HG03064 (cell line): Measurements from ENCODE around the gene WDR27.

Experiments
- ATAC-seq: cut with Tn5 transposase; IDR thresholded peaks from one replicate; pipeline ENCODE4 v1.9.1; 2021; ENCODE audit warnings: low read depth; ENCODE audit not compliant: unreplicated experiment

The WDR27 gene

GRCh38 chr6:169571123-169571962 is 130.5 kb downstream of the WDR27 start:
- no peak for ATAC-seq

DNA sequence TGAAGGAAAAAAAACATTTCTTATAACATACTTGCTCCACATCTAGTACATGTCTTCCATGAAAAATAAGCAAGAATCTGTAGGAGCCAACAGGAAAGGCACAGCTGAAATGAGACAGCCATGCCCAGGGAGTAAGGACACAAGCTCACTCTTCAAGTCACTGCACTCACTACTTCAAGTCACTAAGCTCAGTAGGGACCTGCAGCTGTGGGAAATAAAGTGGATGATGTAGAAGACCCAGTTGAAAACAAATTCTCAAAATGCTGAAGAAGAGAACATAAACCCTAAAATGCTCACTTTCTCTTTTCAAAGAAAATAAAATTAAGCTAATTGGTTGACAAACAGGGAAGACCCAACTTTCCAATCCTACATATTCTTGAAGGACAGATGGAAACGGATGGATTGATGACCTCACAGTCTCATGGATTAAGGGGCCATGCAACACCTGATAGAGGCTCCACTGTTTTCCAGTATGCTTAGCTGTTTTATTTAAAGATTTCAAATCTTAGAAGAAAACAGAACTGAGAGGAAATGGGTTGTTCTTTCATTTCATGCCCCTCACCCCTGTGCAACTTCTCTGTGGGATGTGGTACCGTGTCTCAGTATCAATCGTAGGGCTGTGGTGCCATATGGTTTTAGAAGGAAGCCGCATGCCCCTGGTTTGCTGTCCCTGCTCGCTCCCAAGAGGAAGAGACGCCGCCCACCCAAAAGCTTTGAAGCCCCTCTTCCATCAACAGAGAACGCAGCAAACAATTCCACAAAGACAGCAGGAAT is 133.3 kb downstream of the WDR27 start:
- ATAC-seq: peak; percentile 72

- ATAC-seq: no peak
Observed at GRCh38 chr6:169567819-169568218, 134.0 kb downstream of the WDR27 start.

GRCh38 chr6:169566961-169567750 is 134.7 kb downstream of the WDR27 start:
- no peak for ATAC-seq

GRCh38 chr6:169566319-169566718 is 135.5 kb downstream of the WDR27 start:
- no peak for ATAC-seq

DNA sequence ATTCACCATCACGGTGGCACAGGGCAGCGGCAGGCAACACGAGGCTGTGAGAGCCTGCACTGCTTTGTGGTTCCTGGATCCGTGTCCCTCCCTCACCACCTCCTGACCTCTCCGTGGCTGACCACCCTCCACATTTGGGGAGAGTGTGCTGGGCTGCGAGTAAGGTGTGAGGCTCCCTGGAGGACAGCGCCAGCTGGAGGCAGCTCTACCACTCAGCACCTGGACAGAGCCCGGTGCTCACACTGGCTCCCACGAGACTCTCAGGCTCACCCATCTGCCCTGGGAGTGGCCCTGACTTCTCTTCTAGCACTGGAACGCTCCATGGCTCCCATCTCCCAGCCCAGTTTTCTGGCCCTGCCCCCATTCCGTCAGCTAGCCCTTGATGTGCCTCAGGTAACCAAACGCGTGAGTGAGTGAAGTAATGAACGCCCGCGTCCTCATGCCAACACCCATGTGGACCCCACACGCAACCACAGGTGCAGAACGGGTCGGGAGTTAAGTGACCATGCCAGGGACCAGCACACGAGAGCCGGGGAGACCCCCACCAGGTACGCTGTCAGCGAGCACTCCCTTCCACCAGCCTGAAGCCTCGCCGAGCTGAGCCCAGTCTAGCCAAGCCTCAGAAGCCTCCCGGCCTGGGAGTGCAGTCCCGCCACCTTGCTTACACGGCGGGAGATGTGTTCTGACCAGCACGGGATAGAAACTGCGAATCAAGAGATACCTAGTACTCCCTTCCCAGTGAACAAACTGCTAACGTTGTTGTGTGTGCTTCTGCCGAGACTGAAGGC is 137.2 kb downstream of the WDR27 start:
- no peak for ATAC-seq

- no peak for ATAC-seq
Observed at GRCh38 chr6:169561665-169562064, 140.2 kb downstream of the WDR27 start.

GRCh38 chr6:169559592-169559991 is 142.2 kb downstream of the WDR27 start:
- ATAC-seq: no peak

- no peak for ATAC-seq
Observed at GRCh38 chr6:169558774-169559441, 142.9 kb downstream of the WDR27 start.

DNA sequence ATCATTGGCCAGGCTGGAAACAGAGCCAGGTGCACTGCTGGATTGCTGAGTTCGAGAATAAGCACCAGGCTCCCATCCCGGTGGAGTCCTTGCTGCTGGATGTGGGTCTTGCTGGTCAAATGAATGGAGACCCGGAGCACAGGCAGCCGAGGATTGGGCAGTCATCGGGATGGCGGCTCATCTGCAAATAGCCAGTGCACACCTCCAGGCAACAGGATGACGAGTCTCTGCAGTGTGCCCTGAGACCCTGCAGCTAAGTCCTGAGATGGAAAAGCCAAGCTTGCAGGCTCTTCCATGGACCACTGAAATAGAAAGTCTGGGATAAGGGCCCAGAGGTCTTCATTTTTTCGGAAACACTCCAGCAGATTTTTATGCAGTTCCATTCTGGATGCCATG is 143.5 kb downstream of the WDR27 start:
- ATAC-seq: no peak

GRCh38 chr6:169557887-169558286 is 143.9 kb downstream of the WDR27 start:
- ATAC-seq: no peak

- ATAC-seq: peak; percentile 99
Observed at GRCh38 chr6:169556758-169557548, 144.9 kb downstream of the WDR27 start.

DNA sequence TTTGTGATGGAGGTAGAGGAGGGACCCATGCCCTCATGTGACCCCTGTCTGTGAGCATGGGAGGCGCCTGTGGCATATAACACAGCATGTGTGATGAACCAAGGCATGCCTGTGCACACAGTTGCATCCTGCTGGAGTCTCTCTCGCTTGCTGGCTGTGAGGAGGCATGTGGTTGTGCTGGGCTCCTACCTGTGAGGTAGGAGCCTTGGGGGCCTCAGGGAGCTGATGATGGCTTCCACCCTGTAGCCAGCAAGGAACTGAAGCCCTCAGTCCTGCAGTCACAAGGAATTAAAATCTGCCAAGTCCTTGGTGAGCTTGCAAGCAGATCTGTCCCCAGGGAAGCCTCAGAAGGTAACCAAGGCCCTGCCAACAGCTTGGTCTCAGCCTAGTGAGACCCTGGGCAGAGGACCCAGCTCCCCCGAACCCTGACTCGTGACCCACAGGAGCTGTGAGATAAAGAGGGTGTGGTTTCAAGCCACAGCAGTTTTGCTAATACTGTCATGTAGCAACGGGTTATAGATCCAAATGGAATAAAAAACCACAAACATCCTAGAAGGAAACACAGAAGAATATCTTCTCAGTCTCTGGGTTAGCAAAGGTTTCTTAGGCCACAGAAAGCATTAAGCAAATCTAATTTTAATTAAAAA is 145.7 kb downstream of the WDR27 start:
- no peak for ATAC-seq

DNA sequence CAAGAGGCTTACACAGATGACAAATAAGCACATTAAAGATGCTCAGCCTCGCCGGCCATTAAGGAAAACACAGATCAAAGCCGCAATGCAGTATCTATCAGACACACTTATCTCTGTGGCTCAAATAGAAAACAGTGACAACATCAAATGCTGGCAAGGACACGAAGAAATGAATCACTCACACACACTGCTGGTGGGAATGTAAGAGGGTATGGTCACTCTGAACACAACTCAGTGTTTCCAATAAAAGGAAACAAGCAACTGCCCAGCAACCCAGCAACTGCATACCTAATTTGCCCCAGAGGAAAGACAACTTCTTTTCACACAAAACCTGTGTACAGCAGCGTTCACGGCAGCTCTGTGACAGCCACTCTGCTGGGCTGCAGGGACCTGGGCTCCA is 155.8 kb downstream of the WDR27 start:
- ATAC-seq: no peak

DNA sequence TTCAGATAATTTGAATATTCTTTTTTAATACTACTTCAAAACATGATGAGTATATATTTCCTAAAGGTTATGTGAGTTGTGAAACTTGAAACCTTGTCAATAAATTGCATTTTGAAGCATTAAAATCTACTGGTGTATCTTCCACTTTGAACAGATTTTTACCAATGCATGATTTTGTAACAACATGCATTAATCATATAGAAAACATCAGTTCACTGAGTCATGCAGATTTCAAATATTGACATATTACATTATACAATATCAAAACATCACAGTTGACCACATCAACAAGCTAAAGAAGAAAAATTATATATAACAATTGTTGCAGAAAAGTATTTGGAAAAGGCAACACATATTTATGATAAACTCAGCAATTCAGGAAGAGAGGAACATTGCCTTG is 158.1 kb downstream of the WDR27 start:
- ATAC-seq: no peak

DNA sequence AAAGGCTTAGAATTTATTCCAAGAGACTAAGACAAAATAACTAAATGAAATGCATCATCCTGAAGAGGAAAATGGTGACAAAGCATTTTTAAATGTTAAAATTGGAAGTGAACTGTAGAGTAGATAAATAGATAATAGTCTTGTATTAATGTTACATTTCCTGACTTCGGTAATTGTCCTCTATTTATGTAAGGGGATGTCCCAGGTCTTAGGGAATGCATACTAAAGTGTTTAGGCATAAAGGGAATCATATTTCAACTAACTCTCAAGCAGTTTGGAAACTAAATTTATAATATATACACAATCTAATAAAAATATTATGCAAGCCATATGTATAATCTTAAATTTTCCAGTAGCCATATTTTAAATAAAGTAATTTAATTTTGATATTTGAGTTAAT is 159.3 kb downstream of the WDR27 start:
- no peak for ATAC-seq

DNA sequence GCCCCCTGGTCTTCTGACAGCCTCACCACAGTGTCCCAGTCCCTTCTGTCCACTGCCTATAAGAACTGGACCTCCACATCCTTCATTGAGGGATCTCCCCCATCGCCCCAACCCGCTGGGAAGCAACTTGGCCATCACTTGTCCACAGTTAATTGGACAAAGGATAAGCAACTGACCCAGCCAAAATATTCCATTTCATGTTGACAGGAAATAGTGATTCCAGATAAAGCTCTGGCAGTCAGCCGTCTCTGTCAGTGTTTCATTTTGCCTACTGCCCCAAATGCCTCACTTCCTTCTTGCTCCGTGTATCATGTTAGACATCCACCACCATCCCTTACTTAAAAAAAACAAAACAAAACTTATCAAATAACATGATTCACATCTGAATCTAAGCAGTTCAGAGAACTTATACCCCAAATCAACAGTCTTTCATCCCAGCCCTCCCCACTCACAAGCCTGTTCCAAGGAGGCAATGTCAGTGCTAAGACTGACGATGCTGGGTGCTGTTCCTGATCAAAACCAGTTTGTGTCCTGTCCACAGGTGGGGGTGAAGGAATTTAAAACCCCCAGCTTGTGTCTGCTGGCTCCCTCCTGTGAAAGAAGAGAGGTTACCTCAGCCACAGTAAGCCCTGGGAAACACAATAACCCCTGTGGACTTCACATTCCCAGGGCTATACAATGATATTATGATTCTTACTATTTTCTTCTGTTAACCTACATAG is 162.5 kb downstream of the WDR27 start:
- ATAC-seq: no peak
